Fibroblast of the aortic adventitia (primary cell): ENCODE data around the gene FERMT2. TPM values are rescaled to one million over a fixed set of nuclear protein-coding genes. Genes with fewer than 3 reads are reported as not detected.

Source experiments
- DNase-seq: peaks from one replicate; pipeline ENCODE4 v3.0.0-alpha.2; 2010; ENCODE audit warnings: low read depth
- H3K4me3 ChIP-seq: 2 replicates; pipeline ENCODE4 v1.5.1; 2011; ENCODE audit warnings: low read depth, mild to moderate bottlenecking, control low read depth, low read length, moderate library complexity
- total RNA-seq: library from RNA; depleted of rRNA; stranded (reverse); fragments of >200 nt; gene quantifications from 2 replicates; pipeline ENCODE4 v1.2.3, GENCODE V29; 2012; ENCODE audit warnings: low replicate concordance
- TF ChIP-seq, protein P1 (sequence below): IDR thresholded peaks from 2 replicates; pipeline ENCODE4 v1.5.1; 2011; ENCODE audit warnings: mild to moderate bottlenecking, low read length, control low read depth, inconsistent platforms; ENCODE audit not compliant: insufficient read depth

Gene FERMT2
- total RNA-seq, 1 donor: 162 TPM

DNA sequence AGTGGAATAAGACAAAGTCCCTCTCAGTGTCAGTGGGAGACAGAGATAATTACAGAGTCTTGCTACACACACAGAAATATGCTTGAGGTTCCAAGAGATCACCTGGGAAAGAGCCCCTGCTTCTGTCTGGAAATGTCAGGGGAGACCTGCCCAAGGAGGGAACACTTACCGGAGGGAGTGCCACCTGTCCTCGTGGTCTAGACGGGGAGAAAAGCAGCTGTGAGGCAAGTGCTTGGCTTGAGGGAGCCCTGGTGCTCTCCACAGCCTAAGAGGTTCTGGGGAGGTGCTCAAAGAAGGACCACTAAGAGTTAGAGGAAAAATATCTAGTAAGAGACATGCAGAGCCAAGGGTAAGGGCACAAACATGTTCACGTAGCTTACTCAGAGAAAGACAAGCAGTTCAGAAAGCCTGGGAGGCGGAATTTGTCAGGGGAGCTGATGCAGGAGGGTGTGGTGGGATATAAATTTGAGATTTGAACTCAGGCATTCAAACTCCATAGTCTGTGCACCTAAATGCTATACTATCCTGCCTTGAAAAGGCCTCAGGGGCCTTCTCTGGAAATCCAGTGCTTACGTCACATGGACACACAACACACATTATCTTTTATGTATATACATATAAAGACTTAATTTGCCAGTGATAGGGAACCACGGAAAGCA is 121.2 kb downstream of the FERMT2 start:
- H3K4me3 ChIP-seq: no peak overlapping the region

DNA sequence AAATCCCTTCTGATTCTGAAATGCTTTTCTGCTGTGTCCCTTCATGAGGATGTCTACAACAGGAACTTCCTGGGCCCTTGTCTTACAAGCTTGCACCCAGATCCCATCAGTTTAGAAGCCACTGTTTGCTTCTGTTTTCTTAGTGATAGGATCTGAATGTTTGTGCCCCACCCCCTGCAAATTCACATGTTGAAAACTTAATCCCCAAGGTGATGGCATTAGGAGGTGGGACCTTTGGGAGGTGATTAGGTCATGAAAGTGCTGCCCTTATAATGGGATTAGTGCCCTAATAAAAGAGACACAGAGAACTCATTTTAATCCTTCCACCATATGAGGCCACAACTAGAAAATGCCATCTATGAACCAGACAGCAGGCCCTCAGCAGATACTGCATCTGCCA is 123.4 kb downstream of the FERMT2 start:
- no peak for DNase-seq
- no peak overlapping the region for H3K4me3 ChIP-seq
- TF ChIP-seq, protein P1, sequence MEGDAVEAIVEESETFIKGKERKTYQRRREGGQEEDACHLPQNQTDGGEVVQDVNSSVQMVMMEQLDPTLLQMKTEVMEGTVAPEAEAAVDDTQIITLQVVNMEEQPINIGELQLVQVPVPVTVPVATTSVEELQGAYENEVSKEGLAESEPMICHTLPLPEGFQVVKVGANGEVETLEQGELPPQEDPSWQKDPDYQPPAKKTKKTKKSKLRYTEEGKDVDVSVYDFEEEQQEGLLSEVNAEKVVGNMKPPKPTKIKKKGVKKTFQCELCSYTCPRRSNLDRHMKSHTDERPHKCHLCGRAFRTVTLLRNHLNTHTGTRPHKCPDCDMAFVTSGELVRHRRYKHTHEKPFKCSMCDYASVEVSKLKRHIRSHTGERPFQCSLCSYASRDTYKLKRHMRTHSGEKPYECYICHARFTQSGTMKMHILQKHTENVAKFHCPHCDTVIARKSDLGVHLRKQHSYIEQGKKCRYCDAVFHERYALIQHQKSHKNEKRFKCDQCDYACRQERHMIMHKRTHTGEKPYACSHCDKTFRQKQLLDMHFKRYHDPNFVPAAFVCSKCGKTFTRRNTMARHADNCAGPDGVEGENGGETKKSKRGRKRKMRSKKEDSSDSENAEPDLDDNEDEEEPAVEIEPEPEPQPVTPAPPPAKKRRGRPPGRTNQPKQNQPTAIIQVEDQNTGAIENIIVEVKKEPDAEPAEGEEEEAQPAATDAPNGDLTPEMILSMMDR: no peak

More for the DNA sequence above, 121.2 kb downstream of the FERMT2 start:
- TF ChIP-seq, protein P1: no peak
- no peak for DNase-seq

DNA sequence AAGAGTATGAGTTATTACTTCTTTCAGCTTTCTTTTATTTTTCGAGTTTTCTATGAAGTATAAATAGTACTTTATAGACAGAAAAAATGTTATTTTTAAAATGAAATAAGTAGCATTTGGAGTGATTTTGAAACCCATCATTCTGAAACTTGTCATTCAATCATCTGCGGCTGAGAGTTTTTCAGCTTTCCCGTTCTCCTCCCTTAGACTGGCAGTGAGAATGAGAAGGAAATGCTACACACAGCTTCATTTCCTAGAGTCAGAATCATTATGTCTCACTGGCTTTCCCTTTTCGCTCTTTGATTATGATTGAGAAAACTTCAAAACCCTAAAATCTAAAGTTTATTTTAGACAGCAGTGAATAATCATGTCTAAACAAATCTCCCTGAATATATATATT is 125.8 kb downstream of the FERMT2 start:
- H3K4me3 ChIP-seq: no peak overlapping the region
- DNase-seq: no peak
- TF ChIP-seq, protein P1: no peak

DNA sequence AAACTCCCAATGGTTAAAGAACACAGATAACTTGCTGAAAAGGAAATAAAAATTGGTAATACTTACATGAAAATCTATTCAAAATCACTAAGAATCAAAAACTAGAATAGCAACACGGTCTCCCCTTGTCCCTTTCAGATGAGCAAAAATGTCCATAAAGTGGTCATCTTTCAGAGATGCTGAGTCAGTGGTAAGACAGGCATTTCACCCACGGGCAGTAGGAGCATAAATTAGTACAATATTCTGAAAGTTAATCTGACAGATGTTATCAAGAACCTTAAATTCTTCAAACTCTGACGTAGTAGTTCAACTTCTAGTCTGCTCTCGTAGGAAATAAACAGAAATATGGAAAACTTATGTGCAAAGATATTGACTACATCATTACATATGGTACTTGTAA is 126.4 kb downstream of the FERMT2 start:
- DNase-seq: peak; percentile 9
- TF ChIP-seq, protein P1: no peak
- H3K4me3 ChIP-seq: no peak overlapping the region

DNA sequence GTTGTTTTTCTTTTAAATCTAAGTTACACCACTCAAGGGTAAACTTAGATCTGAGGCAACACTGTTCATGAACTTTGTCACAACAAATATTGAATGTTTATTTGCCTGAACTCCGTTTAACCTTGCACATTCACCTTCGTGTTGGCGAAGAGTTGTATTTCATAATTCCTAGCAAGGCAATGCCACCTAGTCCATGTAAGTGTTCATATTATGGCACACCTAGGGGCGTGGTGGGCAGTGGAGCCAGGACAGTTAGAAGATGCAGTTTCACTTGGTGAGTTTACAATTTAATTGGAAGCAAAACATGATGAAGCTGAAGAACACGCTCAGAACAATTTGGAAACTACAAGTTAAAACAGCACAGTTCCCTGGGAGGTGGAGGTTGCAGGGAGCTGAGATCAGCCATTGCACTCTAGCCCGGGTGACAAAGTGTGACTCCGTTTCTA is 129.0 kb downstream of the FERMT2 start:
- TF ChIP-seq, protein P1: no peak
- DNase-seq: no peak
- H3K4me3 ChIP-seq: no peak overlapping the region

DNA sequence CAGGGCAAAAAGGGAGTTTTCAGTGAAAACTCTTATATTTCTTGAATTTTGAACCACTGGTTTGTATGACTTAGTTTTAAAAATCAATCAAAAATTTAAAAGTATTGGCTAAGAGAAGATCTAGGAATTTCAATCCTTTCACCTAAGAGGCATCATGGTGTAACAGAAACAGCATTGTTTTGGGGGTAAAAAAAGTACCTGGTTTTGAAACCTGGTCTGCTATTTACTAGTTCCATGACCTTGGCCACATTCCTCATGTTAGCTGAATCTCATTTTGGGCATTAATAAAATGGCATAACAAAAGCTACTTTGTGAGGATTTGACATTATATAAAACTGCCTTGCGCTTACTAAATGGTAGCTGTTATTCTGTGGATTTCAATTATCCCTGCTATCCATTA is 142.7 kb downstream of the FERMT2 start:
- no peak overlapping the region for H3K4me3 ChIP-seq
- TF ChIP-seq, protein P1: no peak
- no peak for DNase-seq

Other genes with a start within 250 kb of the FERMT2 start
- gene PSMC6, start 243.8 kb downstream of the FERMT2 start, total RNA-seq: 81.2 and 111 TPM in 2 replicates
- gene STYX, start 220.9 kb downstream of the FERMT2 start, total RNA-seq: 9.3 and 50.7 TPM in 2 replicates
- 26.6 and 59.9 TPM in 2 replicates for gene GNPNAT1, start 159.4 kb downstream of the FERMT2 start, total RNA-seq
- 15.0 and 47.8 TPM in 2 replicates for gene DDHD1, start 202.3 kb upstream of the FERMT2 start, total RNA-seq